ENCODE data around the gene C1orf146.
"Not testable (repeated sequence)": the region's sequence is repeated elsewhere in the genome, so short reads cannot be mapped to it uniquely, and the experiment has no call there.

The C1orf146 gene

GRCh38 chr1:92211166-92211565, 6.5 kb upstream of the C1orf146 start:
- H3K27ac ChIP-seq = no peak overlapping the region
- DNase-seq (ENCODE audit: low spot score) = no peak
- TF ChIP-seq CTCF (conservative IDR thresholded peaks at IDR 0.05; ENCODE audit: low read depth) = no peak
- ChIA-PET POLR2A (ENCODE audit: low non-redundant PET) (no interaction called here), CTCF (interaction anchor here (0.6 kb wide), 1 partner anchor 1880 kb away, joined by 3 read pairs; no protein-coding TSS in a partner anchor)

- TF ChIP-seq CTCF (conservative IDR thresholded peaks at IDR 0.05; ENCODE audit: low read depth) = no peak
- ChIA-PET CTCF (no interaction called here), POLR2A (ENCODE audit: low non-redundant PET) (no interaction called here)
- DNase-seq (ENCODE audit: low spot score) = no peak
- H3K27ac ChIP-seq = no peak overlapping the region
Observed at GRCh38 chr1:92218559-92218958, 844 bp downstream of the C1orf146 start.

- H3K27ac ChIP-seq = no peak overlapping the region
- TF ChIP-seq CTCF (conservative IDR thresholded peaks at IDR 0.05; ENCODE audit: low read depth) = no peak
- ChIA-PET POLR2A (ENCODE audit: low non-redundant PET) (no interaction called here), CTCF (no interaction called here)
- no peak for DNase-seq (ENCODE audit: low spot score)
Observed at GRCh38 chr1:92219028-92219427, 1.3 kb downstream of the C1orf146 start.

- no peak for DNase-seq (ENCODE audit: low spot score)
- H3K27ac ChIP-seq = no peak overlapping the region
- TF ChIP-seq CTCF (conservative IDR thresholded peaks at IDR 0.05; ENCODE audit: low read depth) = no peak
- POLR2A ChIA-PET (ENCODE audit: low non-redundant PET) = no interaction called here
- CTCF ChIA-PET = interaction anchor here (0.6 kb wide), 1 partner anchor 296 kb away, joined by 3 read pairs; no protein-coding TSS in a partner anchor
Observed at GRCh38 chr1:92228401-92228800, 10.7 kb downstream of the C1orf146 start.

- no peak overlapping the region for H3K27ac ChIP-seq
- CTCF ChIA-PET = no interaction called here
- TF ChIP-seq CTCF (conservative IDR thresholded peaks at IDR 0.05; ENCODE audit: low read depth) = no peak
- DNase-seq (ENCODE audit: low spot score) = no peak
- POLR2A ChIA-PET (ENCODE audit: low non-redundant PET) = no interaction called here
Observed at GRCh38 chr1:92230736-92231135, 13.0 kb downstream of the C1orf146 start.

GRCh38 chr1:92240034-92240433, 22.3 kb downstream of the C1orf146 start:
- no peak for TF ChIP-seq CTCF (conservative IDR thresholded peaks at IDR 0.05; ENCODE audit: low read depth)
- POLR2A ChIA-PET (ENCODE audit: low non-redundant PET) = no interaction called here
- no peak for DNase-seq (ENCODE audit: low spot score)
- no peak overlapping the region for H3K27ac ChIP-seq
- CTCF ChIA-PET = no interaction called here

GRCh38 chr1:92244376-92244775, 26.7 kb downstream of the C1orf146 start:
- H3K27ac ChIP-seq = no peak overlapping the region
- no peak for DNase-seq (ENCODE audit: low spot score)
- POLR2A ChIA-PET (ENCODE audit: low non-redundant PET) = no interaction called here
- no peak for TF ChIP-seq CTCF (conservative IDR thresholded peaks at IDR 0.05; ENCODE audit: low read depth)
- CTCF ChIA-PET = no interaction called here

- DNase-seq (ENCODE audit: low spot score); CTCF ChIA-PET; POLR2A ChIA-PET (ENCODE audit: low non-redundant PET); H3K27ac ChIP-seq: not testable (repeated sequence)
Observed at GRCh38 chr1:92254714-92255113, 37.0 kb downstream of the C1orf146 start.

All from RWPE1 (cell line).